Lower leg skin (tissue), 4 donors: ENCODE measurements around the gene TRPM3. TPM values are rescaled to one million over a fixed set of nuclear protein-coding genes. Genes with fewer than 3 reads are reported as not detected.

Experiments used
- DNase-seq, 2 donors: peaks; one replicate each; pipeline ENCODE4 v3.0.0-alpha.2; 2019; ENCODE audit warnings: low spot score in 2 of 2
- H3K4me3 ChIP-seq: fragments of 200-600 bp; sonication (generic); 2 replicates; pipeline ENCODE4 v1.5.1; 2017; ENCODE audit warnings: mild to moderate bottlenecking, low read depth; ENCODE audit not compliant: poor library complexity, severe bottlenecking
- POLR2A ChIP-seq, 2 donors: fragments of 450-650 bp; IDR thresholded peaks; one replicate each; pipeline ENCODE4 v1.6.1; 2016 to 2017; ENCODE audit warnings: antibody characterized with exemption in 2 of 2, mild to moderate bottlenecking in 1 of 2, moderate library complexity in 1 of 2
- WGBS, 2 donors: methylation state at CpG; one replicate each; pipeline ENCODE4 v1.1.5; 2018; 5-methylcytosine and 5-hydroxymethylcytosine counted together
- intact Hi-C: fragments of 100-400 bp; cut with DNase I; formaldehyde crosslinking; loops from one replicate; pipeline ENCODE4 v1.15.0; 2023; ENCODE audit warnings: low total_unique reads
- total RNA-seq, 4 donors: library from RNA; depleted of rRNA; stranded (reverse); fragments of >200 nt; gene quantifications; one replicate each; pipeline ENCODE4 v1.1.0, GENCODE V29; 2016
- TF ChIP-seq, protein P1 (sequence below), 3 donors: fragments of 450-650 bp; IDR thresholded peaks; one replicate each; pipeline ENCODE4 v1.5.1; 2016; ENCODE audit warnings: antibody characterized with exemption in 3 of 3, mild to moderate bottlenecking in 3 of 3, moderate library complexity in 2 of 3

Gene TRPM3
- total RNA-seq, 4 donors from 2014 or later, result 0.10 to 0.29 TPM; not detected in 2

DNA sequence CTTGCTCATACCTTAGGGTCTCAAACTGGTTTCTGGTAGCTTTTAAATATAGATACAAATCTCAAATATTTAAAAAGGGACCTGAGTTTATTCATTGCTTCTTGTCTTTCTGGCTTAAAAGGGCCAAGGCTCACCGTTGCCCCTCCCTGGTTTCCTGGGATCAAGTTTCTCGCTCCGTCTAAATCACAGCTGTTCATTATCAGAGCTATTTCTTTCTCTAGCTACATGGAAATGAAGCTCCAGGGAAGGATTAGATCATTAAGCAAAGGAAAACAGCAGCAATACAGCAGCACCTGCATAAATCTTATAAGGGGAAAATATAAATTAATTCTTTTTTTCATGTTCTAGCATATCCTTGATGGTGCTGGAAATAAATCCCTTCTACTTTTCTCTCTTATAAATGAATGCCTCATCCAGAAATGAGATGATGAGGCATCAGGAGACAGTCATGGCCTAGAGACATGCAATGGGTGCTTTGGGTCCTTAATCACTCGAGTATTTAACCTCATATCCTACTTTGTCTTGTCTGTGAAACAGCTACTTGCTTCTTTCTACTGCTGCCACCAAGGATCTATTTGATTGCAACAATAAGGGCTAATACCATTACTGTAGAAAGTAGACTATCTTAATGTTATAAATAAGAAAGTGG, 320.1 kb downstream of the TRPM3 start:
- H3K4me3 ChIP-seq, result no peak overlapping the region
- DNase-seq, result no peak
- intact Hi-C loops, result no loop called here
- TF ChIP-seq POLR2A (IDR thresholded peaks at IDR 0.05), result no peak
- TF ChIP-seq, protein P1, sequence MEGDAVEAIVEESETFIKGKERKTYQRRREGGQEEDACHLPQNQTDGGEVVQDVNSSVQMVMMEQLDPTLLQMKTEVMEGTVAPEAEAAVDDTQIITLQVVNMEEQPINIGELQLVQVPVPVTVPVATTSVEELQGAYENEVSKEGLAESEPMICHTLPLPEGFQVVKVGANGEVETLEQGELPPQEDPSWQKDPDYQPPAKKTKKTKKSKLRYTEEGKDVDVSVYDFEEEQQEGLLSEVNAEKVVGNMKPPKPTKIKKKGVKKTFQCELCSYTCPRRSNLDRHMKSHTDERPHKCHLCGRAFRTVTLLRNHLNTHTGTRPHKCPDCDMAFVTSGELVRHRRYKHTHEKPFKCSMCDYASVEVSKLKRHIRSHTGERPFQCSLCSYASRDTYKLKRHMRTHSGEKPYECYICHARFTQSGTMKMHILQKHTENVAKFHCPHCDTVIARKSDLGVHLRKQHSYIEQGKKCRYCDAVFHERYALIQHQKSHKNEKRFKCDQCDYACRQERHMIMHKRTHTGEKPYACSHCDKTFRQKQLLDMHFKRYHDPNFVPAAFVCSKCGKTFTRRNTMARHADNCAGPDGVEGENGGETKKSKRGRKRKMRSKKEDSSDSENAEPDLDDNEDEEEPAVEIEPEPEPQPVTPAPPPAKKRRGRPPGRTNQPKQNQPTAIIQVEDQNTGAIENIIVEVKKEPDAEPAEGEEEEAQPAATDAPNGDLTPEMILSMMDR (IDR thresholded peaks at IDR 0.05), result no peak
- WGBS, 2 donors, result 40 to 49% methylated on average over 4 of the region's 4 CpGs

DNA sequence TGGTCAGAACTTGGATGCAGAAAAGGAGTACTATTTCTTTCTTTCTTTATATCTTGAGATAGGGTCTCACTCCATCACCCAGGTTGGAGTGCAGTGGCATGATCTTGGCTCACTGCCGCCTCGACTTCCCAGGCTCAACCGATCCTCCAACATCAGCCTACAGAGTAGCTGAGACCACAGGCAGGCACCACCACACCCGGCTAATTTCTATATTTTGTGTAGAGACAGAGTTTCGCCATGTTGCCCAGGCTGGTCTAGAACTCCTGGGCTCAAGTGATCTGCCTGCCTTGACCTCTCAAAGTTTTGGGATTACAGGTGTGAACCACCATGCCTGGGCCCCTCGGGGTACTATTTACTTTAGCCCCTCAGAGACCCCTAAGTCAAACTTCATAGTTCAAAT, 323.4 kb downstream of the TRPM3 start:
- TF ChIP-seq, protein P1 (IDR thresholded peaks at IDR 0.05), result no peak
- no peak for TF ChIP-seq POLR2A (IDR thresholded peaks at IDR 0.05)
- H3K4me3 ChIP-seq, result no peak overlapping the region
- WGBS, 2 donors, result 88 to 92% methylated on average over 6 of the region's 6 CpGs
- no peak for DNase-seq
- intact Hi-C loops, result no loop called here

DNA sequence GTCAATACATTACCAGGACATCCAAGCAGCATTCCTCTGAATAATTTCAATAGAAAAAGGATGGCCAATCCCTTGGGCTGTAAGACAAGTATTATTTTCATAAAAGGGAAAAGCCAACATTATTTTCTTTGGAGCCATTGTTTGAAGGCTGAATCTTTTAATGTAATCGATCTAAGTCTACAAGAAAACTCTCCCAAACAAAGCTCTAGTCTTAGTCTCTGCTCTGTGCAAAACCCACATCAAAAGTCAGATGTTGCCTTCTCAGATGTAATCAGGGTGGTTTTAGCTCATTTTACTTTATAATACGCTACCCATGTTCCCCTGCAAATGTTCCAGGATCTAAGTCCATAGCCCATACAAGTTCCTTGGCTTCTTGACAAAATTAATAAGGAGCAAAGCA, 325.6 kb downstream of the TRPM3 start:
- no peak for DNase-seq
- no peak for TF ChIP-seq POLR2A (IDR thresholded peaks at IDR 0.05)
- TF ChIP-seq, protein P1 (IDR thresholded peaks at IDR 0.05), result no peak
- no peak overlapping the region for H3K4me3 ChIP-seq
- intact Hi-C loops, result no loop called here
- WGBS, 2 donors, result 41 to 45% methylated on average over 2 of the region's 2 CpGs

DNA sequence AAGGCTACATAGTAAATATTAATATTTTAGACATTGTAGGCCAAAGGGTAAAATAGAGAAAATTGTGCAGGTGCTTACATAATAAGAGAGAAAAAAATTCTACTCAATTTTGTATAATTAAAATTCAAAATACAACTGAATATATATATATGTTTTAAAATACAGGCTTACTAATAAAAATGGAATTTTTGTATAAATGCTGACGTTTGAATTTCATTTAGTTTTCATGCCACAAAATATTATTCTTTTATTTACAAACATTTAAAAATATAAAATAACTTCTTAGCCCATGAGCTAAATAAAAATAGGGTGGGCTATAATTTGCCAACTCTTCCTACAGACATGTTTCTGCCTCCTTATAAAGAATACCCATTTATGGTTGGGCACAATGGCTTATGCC, 328.6 kb downstream of the TRPM3 start:
- no peak overlapping the region for H3K4me3 ChIP-seq
- WGBS, 2 donors, result 82% methylated on average over 1 of the region's 1 CpG
- intact Hi-C loops, result no loop called here
- no peak for DNase-seq
- TF ChIP-seq POLR2A (IDR thresholded peaks at IDR 0.05), result no peak
- TF ChIP-seq, protein P1 (IDR thresholded peaks at IDR 0.05), result no peak

DNA sequence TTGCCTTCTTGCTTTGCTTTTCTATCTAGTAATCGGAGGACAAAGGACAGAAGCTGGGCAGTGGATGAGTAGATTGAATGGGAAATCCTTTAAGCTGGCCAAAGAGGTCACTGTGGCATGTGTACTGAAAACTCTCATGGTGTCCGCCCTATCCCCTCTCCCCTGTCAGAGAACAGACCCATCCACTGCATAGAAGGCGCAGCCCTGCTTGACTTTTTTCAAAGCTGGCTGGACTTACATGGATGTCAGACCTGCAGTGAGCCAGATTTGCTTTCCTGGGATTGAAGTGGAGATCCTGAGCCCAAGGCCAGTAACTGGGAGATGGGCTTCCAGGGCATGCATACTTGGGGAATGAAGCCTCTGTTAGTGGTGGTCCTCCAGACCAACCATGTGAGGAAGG, 329.5 kb downstream of the TRPM3 start:
- no peak for DNase-seq
- TF ChIP-seq, protein P1 (IDR thresholded peaks at IDR 0.05), result no peak
- no peak for TF ChIP-seq POLR2A (IDR thresholded peaks at IDR 0.05)
- intact Hi-C loops, result no loop called here
- no peak overlapping the region for H3K4me3 ChIP-seq
- WGBS, 2 donors, result 93% methylated on average over 3 of the region's 3 CpGs

DNA sequence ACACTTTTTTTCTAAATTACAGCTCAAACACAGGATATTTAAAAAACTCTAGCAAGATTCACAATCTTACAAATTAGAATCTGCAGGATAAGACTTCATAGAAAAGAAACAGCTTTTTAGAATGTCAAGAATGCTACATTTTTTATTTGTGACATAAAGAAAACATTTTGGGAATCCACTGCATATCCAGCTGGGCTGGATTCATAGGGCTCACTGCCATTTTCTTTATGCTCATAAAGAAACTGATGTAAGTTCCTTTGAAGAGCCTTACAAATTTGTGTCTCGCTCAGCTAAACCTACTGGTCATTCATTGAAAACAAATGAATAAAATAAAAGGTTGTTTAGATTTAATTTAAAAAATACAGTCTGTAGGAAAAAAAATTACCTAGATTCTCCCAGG, 332.3 kb downstream of the TRPM3 start:
- TF ChIP-seq POLR2A (IDR thresholded peaks at IDR 0.05), result no peak
- TF ChIP-seq, protein P1 (IDR thresholded peaks at IDR 0.05), result no peak
- H3K4me3 ChIP-seq, result no peak overlapping the region
- intact Hi-C loops, result no loop called here
- no peak for DNase-seq
- WGBS, 2 donors, result 83 to 87% methylated on average over 1 of the region's 1 CpG
